IPS-18a (cell line): Measurements from ENCODE around the gene CELA2A.
"Not testable (repeated sequence)": the region's sequence is repeated elsewhere in the genome, so short reads cannot be mapped to it uniquely, and the experiment has no call there.

Experiments used
- H3K27ac ChIP-seq: one replicate; pipeline ENCODE4 v1.5.1; 2013; ENCODE audit warnings: low read length
- H3K27me3 ChIP-seq: one replicate; pipeline ENCODE4 v1.6.1; 2013; ENCODE audit warnings: mild to moderate bottlenecking, low read length; ENCODE audit not compliant: control insufficient read depth, insufficient read depth
- H3K36me3 ChIP-seq: one replicate; pipeline ENCODE4 v1.6.1; 2013; ENCODE audit warnings: low read depth, low read length; ENCODE audit not compliant: control insufficient read depth
- H3K4me1 ChIP-seq: one replicate; pipeline ENCODE4 v1.6.1; 2013; ENCODE audit warnings: low read depth, low read length; ENCODE audit not compliant: control insufficient read depth
- H3K4me3 ChIP-seq: one replicate; pipeline ENCODE4 v1.5.1; 2013; ENCODE audit warnings: low read length
- H3K9ac ChIP-seq: one replicate; pipeline ENCODE4 v1.6.1; 2013; ENCODE audit warnings: mild to moderate bottlenecking, low read length, moderate library complexity
- H3K9me3 ChIP-seq: one replicate; pipeline ENCODE4 v1.6.1; 2013; ENCODE audit warnings: low read depth, low read length; ENCODE audit not compliant: control insufficient read depth

Gene CELA2A

GRCh38 chr1:15491010-15491409, 34.5 kb downstream of the CELA2A start:
- not testable (repeated sequence) for H3K4me3 ChIP-seq, H3K9ac ChIP-seq, H3K27ac ChIP-seq, H3K9me3 ChIP-seq, H3K4me1 ChIP-seq, H3K27me3 ChIP-seq
- H3K36me3 ChIP-seq, result peaks cover 11% of the 10 kb centered on the region

GRCh38 chr1:15492596-15492995, 36.1 kb downstream of the CELA2A start:
- H3K27ac ChIP-seq, result no peak overlapping the region
- H3K27me3 ChIP-seq, result no peaks in the 10 kb centered on the region
- peaks cover 11% of the 10 kb centered on the region for H3K36me3 ChIP-seq
- no peak overlapping the region for H3K9ac ChIP-seq
- no peaks in the 10 kb centered on the region for H3K4me1 ChIP-seq
- H3K4me3 ChIP-seq, result no peak overlapping the region
- no peaks in the 10 kb centered on the region for H3K9me3 ChIP-seq

GRCh38 chr1:15493869-15494390, 37.4 kb downstream of the CELA2A start:
- no peaks in the 10 kb centered on the region for H3K9me3 ChIP-seq
- H3K36me3 ChIP-seq, result peaks cover 11% of the 10 kb centered on the region
- no peak overlapping the region for H3K4me3 ChIP-seq
- H3K27ac ChIP-seq, result no peak overlapping the region
- H3K4me1 ChIP-seq, result no peaks in the 10 kb centered on the region
- H3K27me3 ChIP-seq, result no peaks in the 10 kb centered on the region
- no peak overlapping the region for H3K9ac ChIP-seq

GRCh38 chr1:15500184-15501178, 43.9 kb downstream of the CELA2A start:
- Histone ChIP-seq H3K9ac (no peak overlapping the region), H3K4me3 (no peak overlapping the region), H3K9me3 (no peaks in the 10 kb centered on the region), H3K4me1 (no peaks in the 10 kb centered on the region), H3K27me3 (no peaks in the 10 kb centered on the region), H3K27ac (no peak overlapping the region), H3K36me3 (peaks cover 14% of the 10 kb centered on the region)

GRCh38 chr1:15501208-15502032, 44.9 kb downstream of the CELA2A start:
- H3K36me3 ChIP-seq, result peaks cover 14% of the 10 kb centered on the region
- H3K27ac ChIP-seq, result no peak overlapping the region
- H3K9ac ChIP-seq, result no peak overlapping the region
- no peaks in the 10 kb centered on the region for H3K4me1 ChIP-seq
- no peaks in the 10 kb centered on the region for H3K27me3 ChIP-seq
- no peak overlapping the region for H3K4me3 ChIP-seq
- no peaks in the 10 kb centered on the region for H3K9me3 ChIP-seq

GRCh38 chr1:15504436-15504835, 47.9 kb downstream of the CELA2A start:
- H3K27me3 ChIP-seq, result no peaks in the 10 kb centered on the region
- H3K27ac ChIP-seq, result no peak overlapping the region
- peaks cover 19% of the 10 kb centered on the region for H3K4me1 ChIP-seq
- peaks cover 12% of the 10 kb centered on the region for H3K36me3 ChIP-seq
- no peak overlapping the region for H3K9ac ChIP-seq
- no peak overlapping the region for H3K4me3 ChIP-seq
- no peaks in the 10 kb centered on the region for H3K9me3 ChIP-seq

- Histone ChIP-seq H3K27ac (no peak overlapping the region), H3K27me3 (no peaks in the 10 kb centered on the region), H3K4me3 (no peak overlapping the region), H3K4me1 (peaks cover 19% of the 10 kb centered on the region), H3K9ac (no peak overlapping the region), H3K36me3 (peaks cover 9% of the 10 kb centered on the region), H3K9me3 (no peaks in the 10 kb centered on the region)
Observed at GRCh38 chr1:15506831-15507230, 50.3 kb downstream of the CELA2A start.

- H3K27me3 ChIP-seq, result no peaks in the 10 kb centered on the region
- peaks cover 19% of the 10 kb centered on the region for H3K4me1 ChIP-seq
- no peak overlapping the region for H3K9ac ChIP-seq
- no peak overlapping the region for H3K4me3 ChIP-seq
- H3K27ac ChIP-seq, result no peak overlapping the region
- peaks cover 14% of the 10 kb centered on the region for H3K36me3 ChIP-seq
- no peaks in the 10 kb centered on the region for H3K9me3 ChIP-seq
Observed at GRCh38 chr1:15507278-15507677, 50.7 kb downstream of the CELA2A start.

GRCh38 chr1:15508700-15509487, 52.4 kb downstream of the CELA2A start:
- Histone ChIP-seq H3K9ac (peak overlapping the region; percentile 51), H3K4me1 (peaks cover 19% of the 10 kb centered on the region), H3K27me3 (no peaks in the 10 kb centered on the region), H3K27ac (peak overlapping the region; percentile 95), H3K36me3 (peaks cover 15% of the 10 kb centered on the region), H3K4me3 (peak overlapping the region; percentile 29), H3K9me3 (no peaks in the 10 kb centered on the region)

GRCh38 chr1:15509586-15509985, 53.1 kb downstream of the CELA2A start:
- no peaks in the 10 kb centered on the region for H3K9me3 ChIP-seq
- peaks cover 19% of the 10 kb centered on the region for H3K4me1 ChIP-seq
- H3K4me3 ChIP-seq, result no peak overlapping the region
- H3K27me3 ChIP-seq, result no peaks in the 10 kb centered on the region
- H3K9ac ChIP-seq, result no peak overlapping the region
- no peak overlapping the region for H3K27ac ChIP-seq
- H3K36me3 ChIP-seq, result peaks cover 11% of the 10 kb centered on the region
